Measurements from ENCODE around the gene POLR3A. TPM values are rescaled to one million over a fixed set of nuclear protein-coding genes. Genes with fewer than 3 reads are reported as not detected.

POLR3A gene
- polyA plus RNA-seq, 1 of the 3 experiments (the other 2 are of a cell fraction), result 10.8 TPM

- Histone ChIP-seq H3K9me2 (no peaks in the 10 kb centered on the region), H3K27me3 (ENCODE audit: insufficient read depth) (no peaks in the 10 kb centered on the region), H3F3A (replicated peaks; ENCODE audit: insufficient read depth) (peaks cover 19% of the 10 kb centered on the region), H3K9ac (no peak overlapping the region), H3K9me3 (no peaks in the 10 kb centered on the region), H3K36me3 (replicated peaks in 1 of 2; ENCODE audit: control insufficient read depth in 1 of 2, insufficient read depth in 2 of 2, low read length in 1 of 2) (peaks cover 15 to 16% of the 10 kb centered on the region in 2 experiments), H3K4me2 (no peak overlapping the region; the same call in 1 of the 2 replicates), H3K4me1 (ENCODE audit: control insufficient read depth in 1 of 2, insufficient read depth in 2 of 2, low read depth in 1 of 2, low read length in 1 of 2) (peaks cover 10 to 16% of the 10 kb centered on the region in 2 experiments; a peak in 3 of 4 replicates), H3K4me3 (ENCODE audit: low read depth in 2 of 2, low read length in 1 of 2) (no peak overlapping the region), H3K79me2 (ENCODE audit: insufficient read depth) (no peaks in the 10 kb centered on the region), H4K20me1 (ENCODE audit: insufficient read depth) (no peaks in the 10 kb centered on the region), H2AFZ (ENCODE audit: low read depth) (no peak overlapping the region), H3K27ac (ENCODE audit: low read depth in 2 of 2, low read length in 1 of 2) (peak overlapping the region in 1 of 2 experiments; percentile 87; a peak in 2 of 4 replicates)
- ChIA-PET CTCF (interaction anchor here (1.2 kb wide), 1 partner anchor 125 kb away, joined by 3 read pairs; no protein-coding TSS in a partner anchor), POLR2A (interaction anchor here (0.6 kb wide), 1 partner anchor 91 kb away, joined by 4 read pairs; no protein-coding TSS in a partner anchor)
- WGBS (ENCODE audit: low lambda C conversion rate), result 94% methylated on average over 5 of the region's 5 CpGs
- TF ChIP-seq YY1 (IDR thresholded peaks at IDR 0.05; ENCODE audit: low read depth), result no peak
- TF ChIP-seq MEF2A (IDR thresholded peaks at IDR 0.05; ENCODE audit: borderline replicate concordance, low read depth), result no peak
- no peak for TF ChIP-seq SIN3A (IDR thresholded peaks at IDR 0.05; ENCODE audit: borderline replicate concordance, low read depth, low read length)
- TF ChIP-seq ZBTB33 (IDR thresholded peaks at IDR 0.05; ENCODE audit: borderline replicate concordance, low read depth), result no peak
- no peak for TF ChIP-seq JUND (IDR thresholded peaks at IDR 0.05)
- TF ChIP-seq RAD21 (IDR thresholded peaks at IDR 0.05; ENCODE audit: low read length), result no peak
- no peak for TF ChIP-seq RFX5 (IDR thresholded peaks at IDR 0.05; ENCODE audit: low read length)
- no peak for TF ChIP-seq ELF1 (IDR thresholded peaks at IDR 0.05)
- no peak for TF ChIP-seq RCOR1 (IDR thresholded peaks at IDR 0.05; ENCODE audit: low read length)
- TF ChIP-seq TAF1 (IDR thresholded peaks at IDR 0.05; ENCODE audit: borderline replicate concordance, low read depth, low read length), result no peak
- TF ChIP-seq MXI1 (IDR thresholded peaks at IDR 0.05; ENCODE audit: low read depth, low read length), result no peak
- TF ChIP-seq GATA2 (CRISPR knock-in tag; IDR thresholded peaks at IDR 0.05), result no peak
- no peak for TF ChIP-seq CHD2 (IDR thresholded peaks at IDR 0.05; ENCODE audit: low read length, partially characterized antibody)
- TF ChIP-seq NRF1 (IDR thresholded peaks at IDR 0.05; ENCODE audit: low read depth, low read length), result no peak
- no peak for TF ChIP-seq REST (IDR thresholded peaks at IDR 0.05; ENCODE audit: low read depth, low read length)
- TF ChIP-seq FOXJ3 (CRISPR knock-in tag; IDR thresholded peaks at IDR 0.05), result no peak
- TF ChIP-seq SMC3 (IDR thresholded peaks at IDR 0.05; ENCODE audit: low read depth, low read length), result no peak
- no peak for TF ChIP-seq FOXM1 (IDR thresholded peaks at IDR 0.05; ENCODE audit: low read depth)
- no peak for TF ChIP-seq TEAD4 (IDR thresholded peaks at IDR 0.05; ENCODE audit: borderline replicate concordance, insufficient read depth)
- no peak for TF ChIP-seq GABPA (IDR thresholded peaks at IDR 0.05; ENCODE audit: low read depth)
- no peak for DNase-seq
Observed at GRCh38 chr10:77972148-77972547, 57.2 kb downstream of the POLR3A start.

All from SK-N-SH (cell line).